OCI-LY1 (cell line): ENCODE data around the gene DDX1.
"Not testable (repeated sequence)": the region's sequence is repeated elsewhere in the genome, so short reads cannot be mapped to it uniquely, and the experiment has no call there.

ENCODE experiments used
- H2AFZ ChIP-seq: fragments of 200-600 bp; sonication (generic), shearing (Covaris generic); 2 replicates; pipeline ENCODE4 v1.6.0; 2014; ENCODE audit warnings: antibody characterized with exemption, mild to moderate bottlenecking, low read length
- H3F3A ChIP-seq: fragments of 200-600 bp; sonication (generic), shearing (Covaris generic); 2 replicates; pipeline ENCODE4 v1.6.0; 2014; ENCODE audit warnings: mild to moderate bottlenecking, antibody characterized with exemption, low read length, moderate library complexity; ENCODE audit not compliant: insufficient read depth
- H3K27ac ChIP-seq: fragments of 200-600 bp; sonication (generic); 2 replicates; pipeline ENCODE4 v1.5.1; 2014; ENCODE audit warnings: low read length, mixed run types, mild to moderate bottlenecking, low read depth; ENCODE audit not compliant: poor library complexity, severe bottlenecking
- H3K27me3 ChIP-seq: fragments of 200-600 bp; sonication (generic); 2 replicates; pipeline ENCODE4 v1.6.0; 2014; ENCODE audit warnings: antibody characterized with exemption, mild to moderate bottlenecking, low read length, moderate library complexity; ENCODE audit not compliant: insufficient read depth
- H3K36me3 ChIP-seq: fragments of 200-600 bp; sonication (generic); 2 replicates; pipeline ENCODE4 v1.6.1; 2014; ENCODE audit warnings: mild to moderate bottlenecking, antibody characterized with exemption, low read length, moderate library complexity, mixed read lengths; ENCODE audit not compliant: insufficient read depth
- H3K4me1 ChIP-seq: fragments of 200-600 bp; sonication (generic); 2 replicates; pipeline ENCODE4 v1.5.1; 2014; ENCODE audit warnings: mild to moderate bottlenecking, low read length, moderate library complexity; ENCODE audit not compliant: insufficient read depth, severe bottlenecking
- H3K4me2 ChIP-seq: fragments of 200-600 bp; sonication (generic), shearing (Covaris generic); 2 replicates; pipeline ENCODE4 v1.6.1; 2014; ENCODE audit warnings: low read length
- H3K4me3 ChIP-seq: fragments of 200-600 bp; sonication (generic); 2 replicates; pipeline ENCODE4 v1.5.1; 2014; ENCODE audit warnings: low read length, low read depth, mild to moderate bottlenecking, mixed read lengths; ENCODE audit not compliant: poor library complexity, severe bottlenecking
- H3K79me2 ChIP-seq: fragments of 200-600 bp; shearing (Covaris generic); 2 replicates; pipeline ENCODE4 v1.6.1; 2016; ENCODE audit warnings: mixed run types, low read length, mixed read lengths; ENCODE audit not compliant: insufficient read depth
- H3K9ac ChIP-seq: fragments of 200-600 bp; sonication (generic), shearing (Covaris generic); 2 replicates; pipeline ENCODE4 v1.6.1; 2014; ENCODE audit warnings: mild to moderate bottlenecking, low read length, mixed read lengths
- H3K9me2 ChIP-seq: fragments of 200-600 bp; sonication (generic), shearing (Covaris generic); 2 replicates; pipeline ENCODE4 v1.6.1; 2014; ENCODE audit warnings: low read depth, mild to moderate bottlenecking, low read length, mixed read lengths
- H3K9me3 ChIP-seq: fragments of 200-600 bp; shearing (Covaris generic); 2 replicates; pipeline ENCODE4 v1.6.1; 2014; ENCODE audit warnings: low read length, mixed read lengths
- H4K20me1 ChIP-seq: fragments of 200-600 bp; sonication (generic), shearing (Covaris generic); 2 replicates; pipeline ENCODE4 v1.6.0; 2016; ENCODE audit warnings: mild to moderate bottlenecking, low read length; ENCODE audit not compliant: insufficient read depth
- CTCF ChIP-seq: fragments of 200-600 bp; sonication (generic), shearing (Covaris generic); IDR thresholded peaks from 2 replicates; pipeline ENCODE4 v1.5.1; 2017; ENCODE audit warnings: mild to moderate bottlenecking, antibody characterized with exemption, low read length, moderate library complexity, mixed read lengths
- EZH2 ChIP-seq: fragments of 200-600 bp; sonication (generic), shearing (Covaris generic); IDR thresholded peaks from 2 replicates; pipeline ENCODE4 v1.8.0; 2017; ENCODE audit warnings: borderline replicate concordance, mixed run types, mild to moderate bottlenecking, antibody characterized with exemption, low read length, moderate library complexity, mixed read lengths

The DDX1 gene

GRCh38 chr2:15619938-15620337, 28.3 kb downstream of the DDX1 start:
- Histone ChIP-seq H3K9ac (no peak overlapping the region), H4K20me1 (no peaks in the 10 kb centered on the region; the same call in 1 of the 2 replicates), H3F3A (no peaks in the 10 kb centered on the region), H3K79me2 (no peaks in the 10 kb centered on the region), H2AFZ (no peak overlapping the region), H3K27ac (no peak overlapping the region), H3K4me1 (no peaks in the 10 kb centered on the region), H3K4me2 (no peak overlapping the region), H3K36me3 (peaks cover 85% of the 10 kb centered on the region), H3K27me3 (no peaks in the 10 kb centered on the region), H3K9me3 (no peaks in the 10 kb centered on the region), H3K4me3 (no peak overlapping the region), H3K9me2 (no peaks in the 10 kb centered on the region)
- TF ChIP-seq CTCF (no peak), EZH2 (no peak)

- TF ChIP-seq EZH2 (no peak), CTCF (no peak)
- Histone ChIP-seq H3K36me3 (peaks cover 89% of the 10 kb centered on the region), H3K9me2 (no peaks in the 10 kb centered on the region), H3K4me3 (no peak overlapping the region), H3K27me3 (no peaks in the 10 kb centered on the region), H3K4me1 (no peaks in the 10 kb centered on the region), H2AFZ (no peak overlapping the region), H4K20me1 (no peaks in the 10 kb centered on the region; the same call in 1 of the 2 replicates), H3K4me2 (no peak overlapping the region), H3K79me2 (no peaks in the 10 kb centered on the region), H3K9ac (no peak overlapping the region), H3F3A (no peaks in the 10 kb centered on the region), H3K9me3 (no peaks in the 10 kb centered on the region), H3K27ac (no peak overlapping the region)
Observed at GRCh38 chr2:15620340-15620739, 28.7 kb downstream of the DDX1 start.

GRCh38 chr2:15620857-15621471, 29.3 kb downstream of the DDX1 start:
- Histone ChIP-seq H3K4me1 (no peaks in the 10 kb centered on the region), H4K20me1 (no peaks in the 10 kb centered on the region; the same call in 1 of the 2 replicates), H3K9me3 (no peaks in the 10 kb centered on the region), H3K27me3 (no peaks in the 10 kb centered on the region), H3K9ac (no peak overlapping the region), H2AFZ (no peak overlapping the region), H3K4me2 (no peak overlapping the region), H3K27ac (no peak overlapping the region), H3F3A (no peaks in the 10 kb centered on the region), H3K36me3 (peaks cover 96% of the 10 kb centered on the region), H3K4me3 (no peak overlapping the region), H3K9me2 (no peaks in the 10 kb centered on the region), H3K79me2 (no peaks in the 10 kb centered on the region)
- TF ChIP-seq EZH2 (no peak), CTCF (no peak)

GRCh38 chr2:15621472-15621870, 29.8 kb downstream of the DDX1 start:
- H3K36me3 ChIP-seq = peaks cover 97% of the 10 kb centered on the region
- not testable (repeated sequence) for H4K20me1 ChIP-seq, H3K79me2 ChIP-seq, H2AFZ ChIP-seq, H3K4me2 ChIP-seq, H3K4me3 ChIP-seq, H3K9me2 ChIP-seq, H3K9ac ChIP-seq, H3K4me1 ChIP-seq, H3F3A ChIP-seq, H3K9me3 ChIP-seq, H3K27ac ChIP-seq, H3K27me3 ChIP-seq
